GM18502 (cell line): ENCODE data around the gene SH2D3A.
"Not testable (repeated sequence)": the region's sequence is repeated elsewhere in the genome, so short reads cannot be mapped to it uniquely, and the experiment has no call there.

Source experiments
- ATAC-seq: cut with Tn5 transposase; IDR thresholded peaks from one replicate; pipeline ENCODE4 v1.9.1; 2021; ENCODE audit warnings: mild to moderate bottlenecking; ENCODE audit not compliant: unreplicated experiment, poor library complexity

SH2D3A gene

GRCh38 chr19:6710273-6711077 is 56.8 kb downstream of the SH2D3A start:
- no peak for ATAC-seq

DNA sequence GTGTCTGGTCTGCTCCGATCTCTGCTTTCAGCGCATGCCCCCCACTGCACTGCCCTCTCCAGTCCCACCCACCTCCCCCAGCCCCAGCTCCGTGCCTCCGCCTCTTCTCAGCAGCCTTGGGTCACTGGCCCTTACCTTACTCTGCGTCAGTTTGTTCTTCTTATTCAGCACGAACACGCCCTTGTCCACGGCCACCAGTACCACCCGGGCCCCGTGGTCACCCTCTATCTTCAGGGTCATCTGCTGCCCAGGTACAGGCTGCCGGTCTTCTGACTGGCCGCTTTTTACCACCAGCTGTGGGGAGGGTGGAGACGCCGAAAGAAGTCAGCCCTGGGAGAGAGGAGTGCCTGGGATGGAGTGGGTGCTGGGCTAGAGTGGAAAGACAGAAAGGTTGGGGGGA is 57.7 kb downstream of the SH2D3A start:
- no peak for ATAC-seq

- not testable (repeated sequence) for ATAC-seq
Measured at GRCh38 chr19:6708913-6709312, 58.3 kb downstream of the SH2D3A start.

- no peak for ATAC-seq
Measured at GRCh38 chr19:6708346-6708745, 58.9 kb downstream of the SH2D3A start.

DNA sequence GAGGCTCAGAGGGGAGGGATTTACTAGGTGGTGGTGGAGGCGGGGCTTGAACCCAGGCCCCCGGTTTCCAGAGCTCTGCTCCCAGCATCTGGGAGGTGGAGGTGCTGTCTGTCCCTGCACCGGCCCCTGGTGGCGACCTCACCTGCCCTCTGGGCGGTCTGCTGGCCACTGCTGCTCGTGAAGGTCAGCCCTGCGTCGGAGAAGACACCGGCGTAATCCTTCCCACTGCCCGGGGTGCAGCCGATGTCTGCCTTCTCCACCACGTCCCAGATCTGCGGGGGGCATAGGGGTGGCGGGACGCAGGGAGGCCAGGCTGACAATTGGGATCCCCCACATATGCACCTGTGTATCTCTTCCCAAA is 59.6 kb downstream of the SH2D3A start:
- ATAC-seq = no peak

GRCh38 chr19:6707011-6707657 is 60.1 kb downstream of the SH2D3A start:
- no peak for ATAC-seq

- no peak for ATAC-seq
Measured at GRCh38 chr19:6706633-6706958, 60.6 kb downstream of the SH2D3A start.

DNA sequence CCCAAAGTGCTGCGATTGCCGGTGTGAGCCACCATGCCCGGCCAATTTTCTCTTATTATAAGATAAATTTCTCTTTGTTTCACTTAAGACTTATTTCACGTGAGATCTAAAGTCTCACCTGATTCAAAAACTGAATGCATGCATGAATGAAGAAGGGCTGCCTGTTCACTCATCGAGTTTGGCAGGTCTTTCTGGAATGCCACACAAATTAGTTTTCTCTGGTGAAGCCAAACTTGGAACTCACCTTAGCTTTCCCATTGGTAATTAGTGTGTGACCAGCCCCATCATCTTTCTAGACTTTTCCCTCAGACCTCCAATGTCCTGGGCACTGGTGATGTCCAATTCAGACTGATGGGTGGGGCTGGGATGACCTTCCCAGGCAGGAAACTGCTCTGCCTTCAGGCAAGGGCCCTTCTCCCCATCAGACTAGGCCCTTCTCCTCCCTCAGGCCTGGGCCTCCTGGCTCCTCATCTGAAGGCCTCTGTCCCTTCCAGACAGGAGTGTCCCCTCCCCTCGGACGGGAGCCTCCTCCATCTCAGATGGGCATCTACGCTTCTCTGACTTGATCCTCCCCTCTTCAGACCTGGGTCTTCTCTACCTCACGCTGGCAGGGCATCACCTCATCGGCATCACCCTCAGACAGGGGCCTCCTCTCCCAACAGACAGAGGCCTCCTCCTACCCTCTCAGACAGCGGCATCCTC is 61.2 kb downstream of the SH2D3A start:
- no peak for ATAC-seq
